ENCODE data around the gene SEMA3D. TPM values are rescaled to one million over a fixed set of nuclear protein-coding genes. Genes with fewer than 3 reads are reported as not detected.

Gene SEMA3D
- total and polyA plus RNA-seq, 2 of the 4 experiments (the other 2 are of a cell fraction) = 2.9 to 13.6 TPM

GRCh38 chr7:85038466-85038865, 148.4 kb downstream of the SEMA3D start:
- no peak overlapping the region for H2BK20ac ChIP-seq (ENCODE audit: low read depth, low read length)
- dilution Hi-C loops (cut with HindIII; ENCODE audit: low sequenced_read_pairs, unreplicated experiment) (no loop called here), in situ Hi-C loops (cut with MboI; ENCODE audit: low sequenced_read_pairs) (loop anchor here (10.0 kb wide), 1 partner anchor 806 kb away; no protein-coding TSS in a partner anchor), intact Hi-C loops (cut with micrococcal nuclease) (no loop called here)
- no peak overlapping the region for H3K4me2 ChIP-seq (ENCODE audit: low read depth, low read length)
- H3K4me3 ChIP-seq (ENCODE audit: insufficient read depth, low read depth, low read length) = no peak overlapping the region
- no peak overlapping the region for H4K8ac ChIP-seq (ENCODE audit: low read depth in 2 of 2, low read length in 2 of 2)
- no peak overlapping the region for H2AK9ac ChIP-seq (replicated peaks; ENCODE audit: low read depth, low read length, poor library complexity)
- H3K4ac ChIP-seq (ENCODE audit: low read depth, low read length) = no peak overlapping the region
- H3K4me1 ChIP-seq (ENCODE audit: control insufficient read depth, insufficient read depth, low read length) = no peaks in the 10 kb centered on the region
- no peak overlapping the region for H4K5ac ChIP-seq (ENCODE audit: low read depth, low read length)
- no peaks in the 10 kb centered on the region for H3K27me3 ChIP-seq (ENCODE audit: control insufficient read depth, insufficient read depth, low read length)
- no peak overlapping the region for H3K23ac ChIP-seq (ENCODE audit: low read depth, low read length)
- no peak overlapping the region for H3K9ac ChIP-seq (ENCODE audit: low read depth, low read length)
- no peaks in the 10 kb centered on the region for H3K79me1 ChIP-seq (ENCODE audit: low read depth in 1 of 2, low read length in 2 of 2)
- H3K9me3 ChIP-seq (ENCODE audit: control insufficient read depth, insufficient read depth, low read length) = no peaks in the 10 kb centered on the region
- H2AFZ ChIP-seq (replicated peaks; ENCODE audit: low read length, poor library complexity) = no peak overlapping the region
- DNase-seq = no peak
- BruUV-seq (replicated peaks) = no TSS peak
- H3K56ac ChIP-seq (ENCODE audit: extremely low read depth, insufficient read depth, low read length) = no peak overlapping the region
- ATAC-seq (ENCODE audit: low read depth) = no peak
- ChIA-PET CTCF (interaction anchor here (1.4 kb wide), 1 partner anchor 791 kb away, joined by 3 read pairs; no protein-coding TSS in a partner anchor), POLR2A (ENCODE audit: unreplicated experiment) (no interaction called here)
- H3K14ac ChIP-seq (replicated peaks; ENCODE audit: low read depth, low read length) = no peak overlapping the region
- no peaks in the 10 kb centered on the region for H4K20me1 ChIP-seq (ENCODE audit: insufficient read depth, low read length)
- no peak overlapping the region for H2BK120ac ChIP-seq (ENCODE audit: low read depth, low read length)
- H3K18ac ChIP-seq (ENCODE audit: low read depth, low read length) = no peak overlapping the region
- H3K36me3 ChIP-seq (ENCODE audit: control insufficient read depth, insufficient read depth, low read length) = no peaks in the 10 kb centered on the region
- no peak overlapping the region for H2AK5ac ChIP-seq (ENCODE audit: low read depth, low read length)
- H3K27ac ChIP-seq (ENCODE audit: insufficient read depth, low read length) = no peak overlapping the region
- WGBS, 2 experiments (ENCODE audit: extremely low coverage in 2 of 2, insufficient read length in 1 of 2) = 50% methylated on average over 2 of the region's 2 CpGs; no CpG with 5 or more reads in 1 of the 2 experiments
- H4K91ac ChIP-seq (ENCODE audit: insufficient read depth, low read depth, low read length) = no peak overlapping the region
- no peaks in the 10 kb centered on the region for H3K9me1 ChIP-seq (ENCODE audit: insufficient read depth, low read length)
- no peak overlapping the region for H2BK15ac ChIP-seq (ENCODE audit: low read depth, low read length)
- no peak overlapping the region for H2BK5ac ChIP-seq (ENCODE audit: low read depth, low read length, poor library complexity, severe bottlenecking)
- no peak for TF ChIP-seq POLR2A (IDR thresholded peaks at IDR 0.05; ENCODE audit: low read depth, low read length)
